Thyroid gland (tissue), 4 donors: Measurements from ENCODE around the gene PPP4R3B.

Experiments
- CTCF ChIP-seq, 6 experiments: fragments of 200-600 bp in 3 of 6; fragments of 450-650 bp in 3 of 6; sonication (generic) in 3 of 6; IDR thresholded peaks; one replicate each; pipeline ENCODE4 v1.5.1; 2016 to 2019; ENCODE audit warnings: antibody characterized with exemption in 6 of 6, mild to moderate bottlenecking in 2 of 6, inconsistent platforms in 1 of 6, moderate library complexity in 1 of 6
- POLR2A ChIP-seq, 2 donors: fragments of 450-650 bp; IDR thresholded peaks; one replicate each; pipeline ENCODE4 v1.6.1; 2017; ENCODE audit warnings: antibody characterized with exemption in 2 of 2, mild to moderate bottlenecking in 2 of 2, moderate library complexity in 1 of 2

- TF ChIP-seq POLR2A (IDR thresholded peaks at IDR 0.05) (no peak), CTCF (IDR thresholded peaks at IDR 0.05) (no peak)
These were observed 7.4 kb downstream of the PPP4R3B start for GRCh38 chr2:55609938-55610578.
